Liver (tissue), 9 donors: ENCODE data around the gene PHF23. TPM values are rescaled to one million over a fixed set of nuclear protein-coding genes. Genes with fewer than 3 reads are reported as not detected.

Source experiments
- DNase-seq: peaks from one replicate; pipeline ENCODE4 v3.0.0-alpha.2; 2017; ENCODE audit warnings: low spot score
- H3K27ac ChIP-seq, 2 donors: one replicate each; pipeline ENCODE4 v1.7.0; 2013; ENCODE audit warnings: inconsistent platforms in 2 of 2, low read length in 2 of 2, control low read depth in 1 of 2, low read depth in 1 of 2, mild to moderate bottlenecking in 1 of 2
- H3K27me3 ChIP-seq, 4 donors: one replicate each; pipeline versions ENCODE4 v1.6.1 to v1.7.0; 2013; ENCODE audit warnings: low read length in 3 of 4, inconsistent platforms in 1 of 4, mild to moderate bottlenecking in 1 of 4, moderate library complexity in 1 of 4; ENCODE audit not compliant: control insufficient read depth in 4 of 4, insufficient read depth in 4 of 4
- H3K36me3 ChIP-seq, 4 donors: one replicate each; pipeline versions ENCODE4 v1.6.1 to v1.7.0; 2013; ENCODE audit warnings: low read length in 3 of 4, mild to moderate bottlenecking in 3 of 4, low read depth in 1 of 4, moderate library complexity in 1 of 4; ENCODE audit not compliant: control insufficient read depth in 4 of 4, insufficient read depth in 3 of 4
- H3K4me1 ChIP-seq, 4 donors: one replicate each; pipeline versions ENCODE4 v1.6.1 to v1.7.0; 2013; ENCODE audit warnings: low read length in 3 of 4, mild to moderate bottlenecking in 3 of 4, moderate library complexity in 1 of 4; ENCODE audit not compliant: control insufficient read depth in 4 of 4, insufficient read depth in 4 of 4
- H3K4me3 ChIP-seq, 3 donors: one replicate each; pipeline versions ENCODE4 v1.6.1 to v1.7.0; 2013; ENCODE audit warnings: low read length in 3 of 3, control low read depth in 1 of 3, low read depth in 1 of 3, mild to moderate bottlenecking in 1 of 3
- H3K9ac ChIP-seq, 2 donors: one replicate each; pipeline ENCODE4 v1.7.0; 2013; ENCODE audit warnings: low read length in 2 of 2, mild to moderate bottlenecking in 2 of 2, moderate library complexity in 2 of 2, control low read depth in 1 of 2, low read depth in 1 of 2
- H3K9me3 ChIP-seq, 4 donors: one replicate each; pipeline versions ENCODE4 v1.6.1 to v1.7.0; 2013; ENCODE audit warnings: low read length in 3 of 4; ENCODE audit not compliant: control insufficient read depth in 4 of 4
- ATF3 ChIP-seq: IDR thresholded peaks from 2 replicates; pipeline ENCODE4 v1.6.1; 2016; ENCODE audit warnings: antibody characterized with exemption
- FOXA2 ChIP-seq: IDR thresholded peaks from 2 replicates; pipeline ENCODE4 v1.6.1; 2016; ENCODE audit warnings: antibody characterized with exemption
- GABPA ChIP-seq, 2 donors: IDR thresholded peaks in 1 of 2; conservative IDR thresholded peaks in 1 of 2; 2 replicates each; pipeline ENCODE4 v1.6.1; 2016; ENCODE audit warnings: antibody characterized with exemption in 2 of 2, mild to moderate bottlenecking in 1 of 2, moderate library complexity in 1 of 2
- HNF4A ChIP-seq, 2 donors: conservative IDR thresholded peaks; 2 replicates each; pipeline ENCODE4 v1.6.1; 2016; ENCODE audit warnings: antibody characterized with exemption in 2 of 2, mild to moderate bottlenecking in 2 of 2
- HNF4G ChIP-seq: IDR thresholded peaks from 2 replicates; pipeline ENCODE4 v1.6.1; 2016; ENCODE audit warnings: antibody characterized with exemption
- JUND ChIP-seq, 2 donors: IDR thresholded peaks; 2 replicates each; pipeline ENCODE4 v1.6.1; 2016; ENCODE audit warnings: antibody characterized with exemption in 2 of 2
- NR2F2 ChIP-seq: IDR thresholded peaks from 2 replicates; pipeline ENCODE4 v1.6.1; 2016; ENCODE audit warnings: antibody characterized with exemption
- RAD21 ChIP-seq, 2 donors: IDR thresholded peaks; 2 replicates each; pipeline ENCODE4 v1.6.1; 2016; ENCODE audit warnings: antibody characterized with exemption in 2 of 2, mild to moderate bottlenecking in 2 of 2
- REST ChIP-seq: IDR thresholded peaks from 2 replicates; pipeline ENCODE4 v1.6.1; 2016; ENCODE audit warnings: antibody characterized with exemption, mild to moderate bottlenecking
- RXRA ChIP-seq, 2 donors: IDR thresholded peaks; 2 replicates each; pipeline ENCODE4 v1.6.1; 2017 to 2018; ENCODE audit warnings: antibody characterized with exemption in 2 of 2, mild to moderate bottlenecking in 1 of 2
- SP1 ChIP-seq: IDR thresholded peaks from 2 replicates; pipeline ENCODE4 v1.6.1; 2018; ENCODE audit warnings: antibody characterized with exemption, mild to moderate bottlenecking
- TAF1 ChIP-seq: conservative IDR thresholded peaks from 2 replicates; pipeline ENCODE4 v1.6.1; 2016; ENCODE audit warnings: antibody characterized with exemption, mild to moderate bottlenecking
- YY1 ChIP-seq: IDR thresholded peaks from 2 replicates; pipeline ENCODE4 v1.6.1; 2016; ENCODE audit warnings: antibody characterized with exemption, mild to moderate bottlenecking
- WGBS: extraction: QIAGEN DNeasy Blood & Tissue Kit; methylation state at CpG from one replicate; pipeline ENCODE4 v1.1.7; 2013; 5-methylcytosine and 5-hydroxymethylcytosine counted together
- polyA plus RNA-seq, 2 donors: library from polyadenylated mRNA; stranded (reverse) in 1 of 2; unstranded in 1 of 2; fragments of 200-250 nt in 1 of 2; fragments of >200 nt in 1 of 2; fragmentation: Nextera tagmentation in 1 of 2; extraction: Ambion mirVana in 1 of 2; gene quantifications; one replicate each; pipeline versions ENCODE4 v1.2.1 to v1.2.3, GENCODE V29; 2013 to 2015
- total RNA-seq, 2 donors: library from RNA; depleted of rRNA; stranded (reverse); fragments of >200 nt; gene quantifications; one replicate each; pipeline ENCODE4 v1.2.3, GENCODE V29; 2014
- TF ChIP-seq, protein P1 (sequence below): IDR thresholded peaks from 2 replicates; pipeline ENCODE4 v1.6.1; 2016; ENCODE audit warnings: antibody characterized with exemption
- donor health status: healthy.
- donor health status: healthy.
- donor health status: healthy.
- donor health status: healthy.
- donor health status: healthy.

The PHF23 gene
- total and polyA plus RNA-seq, 4 donors: 14.0 to 18.3 (median 15.2) TPM

GRCh38 chr17:7203391-7203790 lies 35.9 kb downstream of the PHF23 start:
- H3K9ac ChIP-seq: no peak overlapping the region
- no peak for DNase-seq
- H3K9me3 ChIP-seq: no peaks in the 10 kb centered on the region
- 93% methylated on average over 16 of the region's 16 CpGs for WGBS
- no peak overlapping the region for H3K27ac ChIP-seq
- H3K27me3 ChIP-seq: no peaks in the 10 kb centered on the region
- no peaks in the 10 kb centered on the region for H3K36me3 ChIP-seq
- TF ChIP-seq GABPA (IDR thresholded peaks at IDR 0.05 in 1 of 2, conservative IDR thresholded peaks at IDR 0.05 in 1 of 2) (no peak), NR2F2 (no peak), FOXA2 (no peak), JUND (IDR thresholded peaks at IDR 0.05) (no peak), RXRA (IDR thresholded peaks at IDR 0.05) (no peak), TAF1 (no peak), YY1 (no peak), REST (no peak), HNF4G (no peak)
- TF ChIP-seq, protein P1, sequence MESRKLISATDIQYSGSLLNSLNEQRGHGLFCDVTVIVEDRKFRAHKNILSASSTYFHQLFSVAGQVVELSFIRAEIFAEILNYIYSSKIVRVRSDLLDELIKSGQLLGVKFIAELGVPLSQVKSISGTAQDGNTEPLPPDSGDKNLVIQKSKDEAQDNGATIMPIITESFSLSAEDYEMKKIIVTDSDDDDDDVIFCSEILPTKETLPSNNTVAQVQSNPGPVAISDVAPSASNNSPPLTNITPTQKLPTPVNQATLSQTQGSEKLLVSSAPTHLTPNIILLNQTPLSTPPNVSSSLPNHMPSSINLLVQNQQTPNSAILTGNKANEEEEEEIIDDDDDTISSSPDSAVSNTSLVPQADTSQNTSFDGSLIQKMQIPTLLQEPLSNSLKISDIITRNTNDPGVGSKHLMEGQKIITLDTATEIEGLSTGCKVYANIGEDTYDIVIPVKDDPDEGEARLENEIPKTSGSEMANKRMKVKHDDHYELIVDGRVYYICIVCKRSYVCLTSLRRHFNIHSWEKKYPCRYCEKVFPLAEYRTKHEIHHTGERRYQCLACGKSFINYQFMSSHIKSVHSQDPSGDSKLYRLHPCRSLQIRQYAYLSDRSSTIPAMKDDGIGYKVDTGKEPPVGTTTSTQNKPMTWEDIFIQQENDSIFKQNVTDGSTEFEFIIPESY: no peak
- H3K4me3 ChIP-seq: no peak overlapping the region
- H3K4me1 ChIP-seq: peaks cover 0 to 2% (median 0%) of the 10 kb centered on the region in 4 donors

DNA sequence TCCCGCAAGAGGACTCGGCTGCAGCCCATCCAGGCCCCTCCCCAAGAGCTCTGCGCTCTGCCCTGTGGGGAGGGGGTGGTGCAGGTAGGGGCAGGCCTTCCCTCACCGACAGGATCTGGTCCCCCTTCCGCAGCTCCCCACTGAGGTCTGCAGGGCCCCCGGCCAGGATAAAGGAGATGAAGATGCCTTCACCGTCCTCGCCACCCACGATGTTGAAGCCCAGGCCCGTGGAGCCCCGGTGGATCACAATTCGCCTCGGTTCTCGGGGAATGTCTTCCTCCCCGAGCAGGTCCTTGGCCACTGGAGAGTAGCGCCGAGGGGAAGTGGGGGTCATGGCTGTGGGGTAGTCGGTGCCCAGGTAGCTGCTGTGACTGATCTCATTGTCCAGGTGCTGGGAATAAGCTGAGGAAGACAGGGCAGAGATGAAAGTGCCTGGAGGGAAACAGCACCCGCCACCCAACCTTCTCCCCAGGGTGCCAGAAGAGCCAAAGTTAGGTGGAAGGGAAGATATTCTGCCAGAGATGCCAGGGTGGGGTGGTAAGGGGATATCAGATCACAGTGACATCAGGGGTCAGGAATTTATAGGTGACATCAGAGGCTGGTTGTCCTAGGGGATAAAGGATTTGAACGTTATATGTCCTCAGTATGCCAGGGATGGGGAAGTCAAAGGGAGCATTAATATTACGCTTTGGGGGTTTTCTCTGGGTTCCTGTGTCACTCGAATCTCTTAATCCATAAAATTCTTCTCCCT lies 42.4 kb downstream of the PHF23 start:
- no peaks in the 10 kb centered on the region for H3K27me3 ChIP-seq
- 94% methylated on average over 22 of the region's 22 CpGs for WGBS
- H3K36me3 ChIP-seq: peaks cover 0 to 8% (median 2%) of the 10 kb centered on the region in 4 donors
- no peak overlapping the region for H3K9ac ChIP-seq
- no peak overlapping the region for H3K4me3 ChIP-seq
- DNase-seq: no peak
- H3K9me3 ChIP-seq: no peaks in the 10 kb centered on the region
- no peak for TF ChIP-seq FOXA2
- TF ChIP-seq GABPA (IDR thresholded peaks at IDR 0.05 in 1 of 2, conservative IDR thresholded peaks at IDR 0.05 in 1 of 2): no peak
- TF ChIP-seq ATF3: no peak
- no peak for TF ChIP-seq NR2F2
- TF ChIP-seq HNF4G: no peak
- TF ChIP-seq RXRA (IDR thresholded peaks at IDR 0.05): no peak
- no peak for TF ChIP-seq YY1
- H3K4me1 ChIP-seq: no peaks in the 10 kb centered on the region
- no peak overlapping the region for H3K27ac ChIP-seq

DNA sequence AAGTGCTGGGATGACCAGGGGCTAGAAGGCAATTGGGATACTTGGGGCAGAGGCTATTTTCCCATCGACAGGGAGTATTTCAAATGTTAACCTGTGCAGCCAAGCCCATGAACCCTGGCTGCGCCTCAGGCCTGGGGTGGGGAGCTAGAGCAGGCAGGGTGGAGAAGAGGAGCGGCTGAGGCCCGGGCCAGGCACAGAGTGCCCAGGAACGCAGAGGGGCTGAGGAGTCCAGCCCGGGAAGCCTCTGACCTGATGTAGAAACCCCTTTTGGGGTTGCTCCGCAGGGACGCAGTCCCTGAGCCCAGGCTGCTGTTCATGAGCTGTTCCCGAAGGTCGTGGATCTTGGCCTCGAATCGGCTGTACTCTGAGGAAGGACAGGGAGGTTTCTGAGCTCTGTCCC lies 43.3 kb downstream of the PHF23 start:
- Histone ChIP-seq H3K4me3 (no peak overlapping the region), H3K4me1 (no peaks in the 10 kb centered on the region), H3K36me3 (peaks cover 0 to 8% (median 2%) of the 10 kb centered on the region in 4 donors), H3K9me3 (no peaks in the 10 kb centered on the region), H3K27me3 (no peaks in the 10 kb centered on the region), H3K9ac (no peak overlapping the region), H3K27ac (no peak overlapping the region)
- 93% methylated on average over 12 of the region's 12 CpGs for WGBS
- no peak for TF ChIP-seq NR2F2
- no peak for TF ChIP-seq HNF4A (conservative IDR thresholded peaks at IDR 0.05)
- no peak for TF ChIP-seq RAD21 (IDR thresholded peaks at IDR 0.05)
- TF ChIP-seq GABPA (IDR thresholded peaks at IDR 0.05 in 1 of 2, conservative IDR thresholded peaks at IDR 0.05 in 1 of 2): no peak
- no peak for TF ChIP-seq FOXA2
- TF ChIP-seq SP1: no peak
- TF ChIP-seq RXRA (IDR thresholded peaks at IDR 0.05): no peak
- TF ChIP-seq ATF3: no peak
- no peak for TF ChIP-seq YY1
- no peak for DNase-seq
